Neuronal stem cell (in vitro differentiated cells): Measurements from ENCODE around the gene SORL1.

ENCODE experiments used
- DNase-seq: peaks from one replicate; pipeline ENCODE4 v3.0.0-alpha.2; 2013; ENCODE audit warnings: low spot score
- H2AFZ ChIP-seq: one replicate; pipeline ENCODE4 v1.6.1; 2013; ENCODE audit warnings: mild to moderate bottlenecking, low read length, inconsistent platforms
- H2AK5ac ChIP-seq: 2 replicates; pipeline ENCODE4 v1.6.1; 2013; ENCODE audit warnings: low read depth, mild to moderate bottlenecking, inconsistent platforms, low read length, moderate library complexity, mixed read lengths
- H2BK120ac ChIP-seq: 2 replicates; pipeline ENCODE4 v1.6.1; 2013; ENCODE audit warnings: low read depth, mild to moderate bottlenecking, inconsistent platforms, low read length, moderate library complexity, mixed read lengths
- H2BK12ac ChIP-seq: one replicate; pipeline ENCODE4 v1.6.1; 2013; ENCODE audit warnings: low read length, inconsistent platforms
- H2BK15ac ChIP-seq: 2 replicates; pipeline ENCODE4 v1.6.1; 2013; ENCODE audit warnings: mild to moderate bottlenecking, low read length, inconsistent platforms, mixed read lengths
- H2BK5ac ChIP-seq: one replicate; pipeline ENCODE4 v1.6.1; 2013; ENCODE audit warnings: inconsistent platforms, mild to moderate bottlenecking, low read length, moderate library complexity
- H3K14ac ChIP-seq: one replicate; pipeline ENCODE4 v1.6.1; 2013; ENCODE audit warnings: low read length, inconsistent platforms
- H3K18ac ChIP-seq: 2 replicates; pipeline ENCODE4 v1.6.1; 2013; ENCODE audit warnings: low read length, inconsistent platforms
- H3K23ac ChIP-seq: 2 replicates; pipeline ENCODE4 v1.6.1; 2013; ENCODE audit warnings: low read depth, mild to moderate bottlenecking, mixed read lengths, low read length, inconsistent platforms; ENCODE audit not compliant: poor library complexity
- H3K27ac ChIP-seq: replicated peaks from 3 replicates; pipeline ENCODE4 v1.5.1; 2013; ENCODE audit warnings: low read length, inconsistent platforms
- H3K27me3 ChIP-seq, 3 experiments: 2 replicates each; pipeline ENCODE4 v1.6.1; 2013; ENCODE audit warnings: low read length in 3 of 3, mild to moderate bottlenecking in 2 of 3, inconsistent platforms in 1 of 3, low read depth in 1 of 3, mixed read lengths in 1 of 3, moderate library complexity in 1 of 3; ENCODE audit not compliant: control insufficient read depth in 3 of 3, insufficient read depth in 3 of 3
- H3K36me3 ChIP-seq, 2 donors: replicated peaks in 1 of 2; 2 replicates each; pipeline ENCODE4 v1.6.1; 2013; ENCODE audit warnings: low read length in 2 of 2; ENCODE audit not compliant: control insufficient read depth in 2 of 2, insufficient read depth in 2 of 2
- H3K4ac ChIP-seq: 2 replicates; pipeline ENCODE4 v1.6.1; 2013; ENCODE audit warnings: inconsistent platforms, mild to moderate bottlenecking, low read length, moderate library complexity
- H3K4me1 ChIP-seq, 2 donors: 1 replicate in 1 of 2; 2 replicates in 1 of 2; pipeline ENCODE4 v1.6.1; 2013; ENCODE audit warnings: low read length in 2 of 2, low read depth in 1 of 2; ENCODE audit not compliant: control insufficient read depth in 2 of 2, insufficient read depth in 1 of 2
- H3K4me2 ChIP-seq: one replicate; pipeline ENCODE4 v1.6.1; 2013; ENCODE audit warnings: mild to moderate bottlenecking, low read length, inconsistent platforms; ENCODE audit not compliant: insufficient read depth, poor library complexity, severe bottlenecking
- H3K4me3 ChIP-seq, 2 donors: 2 replicates each; pipeline ENCODE4 v1.5.1; 2013; ENCODE audit warnings: low read length in 2 of 2, mild to moderate bottlenecking in 2 of 2, inconsistent platforms in 1 of 2, moderate library complexity in 1 of 2
- H3K79me1 ChIP-seq: one replicate; pipeline ENCODE4 v1.6.1; 2013; ENCODE audit warnings: low read depth, mild to moderate bottlenecking, inconsistent platforms, low read length, moderate library complexity
- H3K9ac ChIP-seq: one replicate; pipeline ENCODE4 v1.6.1; 2013; ENCODE audit warnings: mild to moderate bottlenecking, low read depth, low read length, inconsistent platforms; ENCODE audit not compliant: poor library complexity
- H3K9me3 ChIP-seq, 2 donors: replicated peaks in 1 of 2; 2 replicates each; pipeline versions ENCODE3 to v1.6.1; 2013; ENCODE audit warnings: low read length in 2 of 2, mild to moderate bottlenecking in 2 of 2, inconsistent platforms in 1 of 2, low read depth in 1 of 2, mixed read lengths in 1 of 2, moderate library complexity in 1 of 2; ENCODE audit not compliant: control insufficient read depth in 2 of 2, insufficient read depth in 1 of 2
- H4K8ac ChIP-seq: one replicate; pipeline ENCODE4 v1.6.1; 2013; ENCODE audit warnings: low read depth, mild to moderate bottlenecking, inconsistent platforms, low read length, moderate library complexity
- H4K91ac ChIP-seq: one replicate; pipeline ENCODE4 v1.6.1; 2013; ENCODE audit warnings: low read length, low read depth, mild to moderate bottlenecking, inconsistent platforms; ENCODE audit not compliant: poor library complexity
- WGBS, 2 donors: extraction: QIAGEN DNeasy Blood & Tissue Kit; methylation state at CpG; one replicate each; pipeline ENCODE4 v1.1.7; 2013; ENCODE audit warnings: missing lambda C conversion rate in 2 of 2, mixed read lengths in 1 of 2; ENCODE audit not compliant: insufficient read length in 2 of 2, insufficient replicate concordance in 1 of 2; ENCODE audit errors: extremely low coverage in 2 of 2; 5-methylcytosine and 5-hydroxymethylcytosine counted together

Gene SORL1

DNA sequence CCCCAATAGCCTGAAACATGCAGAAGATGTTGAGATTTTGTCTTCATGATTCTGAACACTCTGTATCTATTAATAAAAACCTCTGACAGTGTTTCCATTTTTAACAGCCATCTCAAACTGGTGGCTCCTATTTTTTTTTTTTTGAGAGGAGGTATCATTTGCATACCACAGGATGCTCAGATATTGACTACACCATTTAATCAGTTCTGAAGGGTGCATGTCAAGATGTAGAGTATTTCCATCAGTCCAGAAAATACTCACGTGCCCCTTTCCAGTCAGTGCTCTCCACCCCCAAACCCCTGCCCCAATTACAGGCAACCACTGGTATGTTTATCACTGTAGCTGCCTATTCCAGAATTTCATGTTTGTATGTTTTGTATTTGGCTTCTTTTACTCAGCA lies 85.9 kb downstream of the SORL1 start:
- H3K9me3 ChIP-seq: no peaks in the 10 kb centered on the region
- DNase-seq: no peak
- H2BK12ac ChIP-seq: no peak overlapping the region
- H3K4ac ChIP-seq: no peak overlapping the region
- H3K4me3 ChIP-seq: no peak overlapping the region
- H2BK15ac ChIP-seq: no peak overlapping the region
- H3K4me2 ChIP-seq: no peak overlapping the region
- H3K23ac ChIP-seq: no peak overlapping the region
- H2BK5ac ChIP-seq: no peak overlapping the region
- WGBS, 2 donors: no CpG with 5 or more reads among the region's 1 CpG
- H3K36me3 ChIP-seq: peaks cover 0 to 11% of the 10 kb centered on the region in 2 donors
- no peak overlapping the region for H2BK120ac ChIP-seq
- H3K27me3 ChIP-seq: no peaks in the 10 kb centered on the region
- no peaks in the 10 kb centered on the region for H3K4me1 ChIP-seq
- H3K18ac ChIP-seq: no peak overlapping the region
- H3K79me1 ChIP-seq: no peaks in the 10 kb centered on the region
- no peak overlapping the region for H2AFZ ChIP-seq
- H3K14ac ChIP-seq: no peak overlapping the region
- no peak overlapping the region for H4K8ac ChIP-seq
- H3K27ac ChIP-seq: no peak overlapping the region
- no peak overlapping the region for H4K91ac ChIP-seq
- no peak overlapping the region for H3K9ac ChIP-seq
- no peak overlapping the region for H2AK5ac ChIP-seq

DNA sequence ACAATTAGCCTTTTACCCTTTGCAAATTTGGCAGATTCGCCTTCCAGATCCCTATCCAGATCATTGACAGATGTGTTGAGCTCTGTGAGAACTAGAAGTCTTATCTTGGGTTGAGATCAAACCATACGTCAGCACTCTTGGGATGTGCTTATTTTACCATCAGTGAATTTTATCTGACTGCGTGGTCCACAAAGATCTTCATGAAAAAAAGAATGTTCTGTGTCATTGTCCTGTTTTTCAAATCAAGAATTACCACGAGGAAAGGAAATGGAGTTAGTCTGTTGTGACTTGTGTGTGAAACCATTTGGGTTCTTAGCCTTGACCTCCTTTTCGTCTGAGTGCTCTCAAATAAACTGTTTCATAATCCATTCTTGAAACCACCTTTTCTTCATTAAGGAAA lies 86.9 kb downstream of the SORL1 start:
- Histone ChIP-seq H3K14ac (no peak overlapping the region), H3K23ac (no peak overlapping the region), H4K91ac (no peak overlapping the region), H2AK5ac (no peak overlapping the region), H2BK15ac (no peak overlapping the region), H3K4me1 (no peaks in the 10 kb centered on the region), H2BK120ac (no peak overlapping the region), H3K27ac (no peak overlapping the region), H3K27me3 (no peaks in the 10 kb centered on the region), H3K9me3 (no peaks in the 10 kb centered on the region), H3K4me3 (no peak overlapping the region), H3K9ac (no peak overlapping the region), H3K4ac (no peak overlapping the region), H4K8ac (no peak overlapping the region), H3K18ac (no peak overlapping the region), H2AFZ (no peak overlapping the region), H2BK5ac (no peak overlapping the region), H3K36me3 (peaks cover 6 to 20% of the 10 kb centered on the region in 2 donors), H3K4me2 (no peak overlapping the region), H3K79me1 (no peaks in the 10 kb centered on the region), H2BK12ac (no peak overlapping the region)
- WGBS, 2 donors: no CpG with 5 or more reads among the region's 5 CpGs
- DNase-seq: no peak

DNA sequence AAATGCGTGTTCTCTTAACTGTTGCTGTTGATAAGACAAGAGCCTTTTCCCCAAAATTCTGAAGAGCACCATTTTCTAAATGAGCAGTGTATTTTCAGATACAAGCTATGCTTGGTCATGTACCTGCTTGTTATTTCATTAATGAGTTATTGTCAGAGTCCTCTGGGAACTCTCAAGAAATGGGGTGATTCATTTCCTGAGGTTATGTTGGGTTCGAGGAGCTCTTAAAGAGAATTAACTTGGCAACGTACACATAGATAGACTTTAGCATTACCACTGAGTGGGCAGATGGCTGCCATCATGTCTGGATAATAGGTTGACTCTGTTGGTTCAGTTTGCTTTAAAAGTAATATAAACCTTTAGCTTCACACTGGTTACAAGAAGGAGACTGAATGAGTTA lies 88.5 kb downstream of the SORL1 start:
- H2BK5ac ChIP-seq: no peak overlapping the region
- no peak overlapping the region for H2BK15ac ChIP-seq
- no peak overlapping the region for H3K23ac ChIP-seq
- H3K9me3 ChIP-seq: no peaks in the 10 kb centered on the region
- H3K27ac ChIP-seq: no peak overlapping the region
- no peak overlapping the region for H4K91ac ChIP-seq
- no peak overlapping the region for H3K14ac ChIP-seq
- H2BK120ac ChIP-seq: no peak overlapping the region
- no peak overlapping the region for H3K9ac ChIP-seq
- no peaks in the 10 kb centered on the region for H3K4me1 ChIP-seq
- H3K4me3 ChIP-seq: no peak overlapping the region
- peaks cover 11 to 27% of the 10 kb centered on the region in 2 donors for H3K36me3 ChIP-seq
- no peak overlapping the region for H2AK5ac ChIP-seq
- H3K4me2 ChIP-seq: no peak overlapping the region
- DNase-seq: no peak
- H4K8ac ChIP-seq: no peak overlapping the region
- no CpG with 5 or more reads among the region's 3 CpGs for WGBS, 2 donors
- H2AFZ ChIP-seq: no peak overlapping the region
- no peaks in the 10 kb centered on the region for H3K27me3 ChIP-seq
- H3K18ac ChIP-seq: no peak overlapping the region
- H2BK12ac ChIP-seq: no peak overlapping the region
- no peak overlapping the region for H3K4ac ChIP-seq
- H3K79me1 ChIP-seq: no peaks in the 10 kb centered on the region

DNA sequence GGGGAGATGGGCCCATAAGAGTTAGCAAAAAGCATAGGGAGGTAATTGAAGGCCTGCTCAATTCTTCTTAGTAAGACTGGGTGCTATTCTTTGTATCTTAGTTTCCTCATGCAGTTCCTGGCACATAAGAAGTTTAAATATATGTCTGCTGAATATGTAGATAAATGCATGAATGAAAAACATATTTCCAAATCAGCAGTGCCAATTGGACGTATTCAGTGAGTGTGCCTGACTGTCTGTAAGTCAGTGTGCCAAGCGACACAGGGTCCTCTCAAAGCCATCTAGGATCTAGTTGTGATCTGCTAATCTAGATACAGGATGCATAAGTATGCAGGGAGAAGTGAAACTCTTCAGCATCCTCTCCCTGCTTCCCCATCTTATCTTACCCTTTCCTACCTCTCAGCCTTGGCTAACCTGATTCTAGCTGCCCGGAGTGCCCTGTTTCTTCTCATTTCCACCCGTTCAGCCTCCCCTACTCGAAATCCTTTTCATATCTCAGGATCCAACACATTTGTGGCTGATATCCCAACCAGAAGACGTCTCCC lies 91.8 kb downstream of the SORL1 start:
- H3K18ac ChIP-seq: no peak overlapping the region
- no CpG with 5 or more reads among the region's 6 CpGs for WGBS, 2 donors

More for the DNA sequence above, 91.8 kb downstream of the SORL1 start:
- H3K27ac ChIP-seq: no peak overlapping the region
- H3K14ac ChIP-seq: no peak overlapping the region
- H3K27me3 ChIP-seq: no peaks in the 10 kb centered on the region
- no peak for DNase-seq
- H3K4me3 ChIP-seq: no peak overlapping the region
- no peaks in the 10 kb centered on the region for H3K4me1 ChIP-seq
- no peak overlapping the region for H3K4me2 ChIP-seq
- H4K8ac ChIP-seq: no peak overlapping the region
- H2AK5ac ChIP-seq: no peak overlapping the region
- H2BK12ac ChIP-seq: no peak overlapping the region
- H3K9ac ChIP-seq: no peak overlapping the region
- peaks cover 13 to 32% of the 10 kb centered on the region in 2 donors for H3K36me3 ChIP-seq
- H2AFZ ChIP-seq: no peak overlapping the region
- peak overlapping the region; percentile 17 for H3K23ac ChIP-seq
- no peaks in the 10 kb centered on the region for H3K9me3 ChIP-seq
- H3K79me1 ChIP-seq: no peaks in the 10 kb centered on the region
- no peak overlapping the region for H4K91ac ChIP-seq
- H2BK120ac ChIP-seq: no peak overlapping the region
- no peak overlapping the region for H2BK5ac ChIP-seq
- H3K4ac ChIP-seq: no peak overlapping the region
- H2BK15ac ChIP-seq: no peak overlapping the region
